Adipose tissue (tissue), 3 donors: ENCODE measurements around the gene OR6C70. TPM values are rescaled to one million over a fixed set of nuclear protein-coding genes. Genes with fewer than 3 reads are reported as not detected.

ENCODE experiments used
- H3K27ac ChIP-seq: one replicate; pipeline ENCODE4 v1.5.1; 2013; ENCODE audit warnings: low read depth, low read length
- WGBS, 3 donors: extraction: QIAGEN DNeasy Blood & Tissue Kit; methylation state at CpG; one replicate each; pipeline ENCODE4 v1.1.7; 2013; 5-methylcytosine and 5-hydroxymethylcytosine counted together
- polyA plus RNA-seq, 3 donors: library from polyadenylated mRNA; stranded (reverse); fragments of 200-250 nt; gene quantifications; one replicate each; pipeline ENCODE4 v1.2.3, GENCODE V29; 2013
- donor health status: healthy with polysubstance abuse.
- donor health status: Bipolar disorder and iron deficiency.
- donor health status: healthy.

Gene OR6C70
- polyA plus RNA-seq, 3 donors: not detected

- 27 to 42% (median 34%) methylated on average over 1 of the region's 1 CpG for WGBS, 3 donors
- no peak overlapping the region for H3K27ac ChIP-seq
Observed at GRCh38 chr12:55428331-55429243, 41.4 kb downstream of the OR6C70 start.

- 51 to 89% (median 87%) methylated on average over 4 of the region's 4 CpGs for WGBS, 3 donors
- no peak within 1 kb of the TSS for H3K27ac ChIP-seq
Observed at GRCh38 chr12:55425954-55426353, 44.0 kb downstream of the OR6C70 start, which contains the start of gene OR6C76. TSS of gene OR6C76 (plus strand) at chr12:55426254. CDS start at chr12:55426254, 0 bp downstream.

- H3K27ac ChIP-seq: no peak overlapping the region
- 69 to 88% (median 85%) methylated on average over 2 of the region's 2 CpGs for WGBS, 3 donors
Observed at GRCh38 chr12:55420307-55420962, 49.5 kb downstream of the OR6C70 start.

Other genes with a start within 250 kb of the OR6C70 start
- gene OR10A7, start 249.1 kb downstream of the OR6C70 start, polyA plus RNA-seq: not detected
- gene OR6C74, start 225.5 kb downstream of the OR6C70 start, polyA plus RNA-seq: not detected
- gene OR6C6, start 173.6 kb downstream of the OR6C70 start, polyA plus RNA-seq: not detected
- not detected for gene OR6C1, start 155.8 kb downstream of the OR6C70 start, polyA plus RNA-seq
- not detected for gene OR6C3, start 139.4 kb downstream of the OR6C70 start, polyA plus RNA-seq
- gene OR6C75, start 107.2 kb downstream of the OR6C70 start, polyA plus RNA-seq: under 1 TPM in 1 of 3 donors, not detected in 2; 0.11 TPM
- not detected for gene OR6C65, start 69.6 kb downstream of the OR6C70 start, polyA plus RNA-seq
- gene OR6C76, start 43.9 kb downstream of the OR6C70 start, polyA plus RNA-seq: not detected
- not detected for gene OR6C2, start 26.1 kb downstream of the OR6C70 start, polyA plus RNA-seq
- not detected for gene OR6C68, start 22.2 kb upstream of the OR6C70 start, polyA plus RNA-seq
- not detected for gene OR6C4, start 79.5 kb upstream of the OR6C70 start, polyA plus RNA-seq
- not detected for gene OR2AP1, start 102.3 kb upstream of the OR6C70 start, polyA plus RNA-seq
- gene OR10P1, start 166.8 kb upstream of the OR6C70 start, polyA plus RNA-seq: not detected
- gene ITGA7, start 237.8 kb upstream of the OR6C70 start, polyA plus RNA-seq: 100 to 1,000 TPM in 2 of 3 donors, 10 to 100 TPM in 1; 71.2 to 591 (median 227) TPM
- 100 to 1,000 TPM; 103 to 323 (median 288) TPM for gene BLOC1S1, start 245.9 kb upstream of the OR6C70 start, polyA plus RNA-seq